Stomach (tissue), 9 donors: ENCODE data around the gene PAK6. TPM values are rescaled to one million over a fixed set of nuclear protein-coding genes. Genes with fewer than 3 reads are reported as not detected.
A peak's percentile ranks its signal among the peaks of the same experiment; 100 is the strongest.

ENCODE experiments used
- DNase-seq, 2 donors: peaks; one replicate each; pipeline versions ENCODE4 v3.0.0 to v3.0.0-alpha.2; 2013 to 2019
- H3K27ac ChIP-seq, 5 donors: fragments of 200-600 bp in 4 of 5; sonication (generic) in 4 of 5; one replicate each; pipeline ENCODE4 v1.5.1; 2013 to 2019; ENCODE audit warnings: mild to moderate bottlenecking in 1 of 5, moderate library complexity in 1 of 5
- H3K27me3 ChIP-seq, 3 donors: fragments of 200-600 bp; sonication (generic); one replicate each; pipeline ENCODE4 v1.5.1; 2017 to 2019; ENCODE audit warnings: mixed run types in 1 of 3
- H3K36me3 ChIP-seq, 4 donors: fragments of 200-600 bp; sonication (generic); 1 replicate in 3 of 4; 2 replicates in 1 of 4; pipeline ENCODE4 v1.5.1; 2016 to 2019
- H3K4me1 ChIP-seq, 4 donors: fragments of 200-600 bp; sonication (generic); one replicate each; pipeline ENCODE4 v1.5.1; 2016 to 2019
- H3K4me3 ChIP-seq, 4 donors: fragments of 200-600 bp; sonication (generic) in 3 of 4; one replicate each; pipeline ENCODE4 v1.5.1; 2016 to 2019; ENCODE audit warnings: mild to moderate bottlenecking in 1 of 4
- H3K9me3 ChIP-seq, 4 donors: fragments of 200-600 bp; sonication (generic); one replicate each; pipeline ENCODE4 v1.5.1; 2016 to 2019
- EP300 ChIP-seq: sonication (generic); formaldehyde crosslinking; IDR thresholded peaks from one replicate; pipeline ENCODE4 v1.6.1; 2017; ENCODE audit warnings: antibody characterized with exemption
- POLR2A ChIP-seq, 4 donors: fragments of 450-650 bp; IDR thresholded peaks; one replicate each; pipeline ENCODE4 v1.6.1; 2016; ENCODE audit warnings: antibody characterized with exemption in 4 of 4, control low read depth in 2 of 4, mild to moderate bottlenecking in 1 of 4, moderate library complexity in 1 of 4
- POLR2AphosphoS5 ChIP-seq, 3 donors: sonication (generic); formaldehyde crosslinking; IDR thresholded peaks; one replicate each; pipeline ENCODE4 v1.6.1; 2016; ENCODE audit warnings: antibody characterized with exemption in 3 of 3
- WGBS, 5 donors: extraction: QIAGEN DNeasy Blood & Tissue Kit in 3 of 5; methylation state at CpG; one replicate each; pipeline versions ENCODE4 v1.1.5 to v1.1.7; 2013 to 2018; 5-methylcytosine and 5-hydroxymethylcytosine counted together
- intact Hi-C: fragments of 100-400 bp; cut with DNase I; formaldehyde crosslinking; loops from one replicate; pipeline ENCODE4 v1.15.1; 2023; ENCODE audit warnings: low total_unique reads
- polyA plus RNA-seq, 3 donors: library from polyadenylated mRNA; stranded (reverse); fragments of 200-250 nt; gene quantifications; one replicate each; pipeline ENCODE4 v1.2.3, GENCODE V29; 2013
- total RNA-seq, 5 donors: library from RNA; depleted of rRNA; stranded (reverse); fragments of >200 nt; gene quantifications; one replicate each; pipeline versions ENCODE4 v1.1.0 to v1.2.3, GENCODE V29; 2014 to 2016
- TF ChIP-seq, protein P1 (sequence below), 7 experiments: fragments of 450-650 bp in 4 of 7; fragments of 200-600 bp in 3 of 7; sonication (generic) in 3 of 7; IDR thresholded peaks; one replicate each; pipeline ENCODE4 v1.5.1; 2016 to 2019; ENCODE audit warnings: antibody characterized with exemption in 7 of 7, control low read depth in 2 of 7, mild to moderate bottlenecking in 1 of 7
- donor health status: healthy with polysubstance abuse.
- donor health status: Bipolar disorder and iron deficiency.
- donor health status: healthy.

PAK6 gene
- total and polyA plus RNA-seq, 8 donors: under 0.01 to 91.9 (median 6.2) TPM

DNA sequence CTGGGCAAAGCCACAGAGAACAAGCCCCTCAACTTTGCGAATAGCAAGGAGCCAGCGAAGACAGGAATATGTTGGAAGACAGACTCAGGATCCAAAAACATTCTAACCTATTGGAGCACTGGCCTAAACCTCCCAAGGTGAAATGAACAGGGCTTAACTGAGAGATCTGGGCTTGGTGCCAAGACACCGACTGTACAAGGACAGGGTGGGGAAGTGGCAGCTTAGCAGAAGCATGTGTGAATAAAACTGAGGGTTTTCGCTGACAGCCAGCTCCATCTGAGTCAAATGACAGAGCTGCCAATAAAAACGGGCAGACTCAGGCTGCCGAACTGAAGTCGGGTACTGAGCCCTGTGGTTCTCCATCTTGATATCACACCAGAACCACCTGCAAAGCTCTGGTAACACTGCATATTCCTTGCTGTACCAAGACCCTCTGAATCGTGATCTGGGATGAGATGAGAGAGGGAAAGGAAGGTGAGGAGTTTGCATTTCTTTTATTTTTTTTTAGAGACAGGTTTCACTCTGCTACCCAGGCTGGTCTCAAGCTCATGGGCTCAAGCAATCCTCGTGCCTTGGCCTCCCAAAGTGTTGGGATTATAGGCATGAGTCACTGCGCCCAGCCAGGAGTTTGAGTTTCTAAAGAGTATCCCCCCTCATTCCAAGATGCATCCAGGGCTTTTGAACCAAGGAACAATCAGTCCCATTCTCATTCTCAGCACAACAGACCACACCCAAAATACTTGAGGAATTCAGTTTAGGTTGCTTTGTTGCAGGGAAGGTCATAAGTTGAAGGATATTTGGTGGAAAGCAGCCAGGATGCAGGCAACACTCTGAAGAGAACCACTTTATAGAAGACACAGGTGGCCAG is 74.9 kb downstream of the PAK6 start:
- Histone ChIP-seq H3K4me1 (peaks cover 0 to 24% (median 15%) of the 10 kb centered on the region in 4 donors), H3K4me3 (no peak overlapping the region), H3K27me3 (peaks cover 0 to 18% (median 0%) of the 10 kb centered on the region in 3 donors), H3K27ac (no peak overlapping the region), H3K36me3 (no peaks in the 10 kb centered on the region), H3K9me3 (no peaks in the 10 kb centered on the region)
- peak; percentile 87 to 89 for DNase-seq
- intact Hi-C loops: no loop called here
- WGBS, 5 donors: 35 to 49% (median 36%) methylated on average over 10 of the region's 10 CpGs
- no peak for TF ChIP-seq POLR2AphosphoS5 (IDR thresholded peaks at IDR 0.05)
- TF ChIP-seq, protein P1, sequence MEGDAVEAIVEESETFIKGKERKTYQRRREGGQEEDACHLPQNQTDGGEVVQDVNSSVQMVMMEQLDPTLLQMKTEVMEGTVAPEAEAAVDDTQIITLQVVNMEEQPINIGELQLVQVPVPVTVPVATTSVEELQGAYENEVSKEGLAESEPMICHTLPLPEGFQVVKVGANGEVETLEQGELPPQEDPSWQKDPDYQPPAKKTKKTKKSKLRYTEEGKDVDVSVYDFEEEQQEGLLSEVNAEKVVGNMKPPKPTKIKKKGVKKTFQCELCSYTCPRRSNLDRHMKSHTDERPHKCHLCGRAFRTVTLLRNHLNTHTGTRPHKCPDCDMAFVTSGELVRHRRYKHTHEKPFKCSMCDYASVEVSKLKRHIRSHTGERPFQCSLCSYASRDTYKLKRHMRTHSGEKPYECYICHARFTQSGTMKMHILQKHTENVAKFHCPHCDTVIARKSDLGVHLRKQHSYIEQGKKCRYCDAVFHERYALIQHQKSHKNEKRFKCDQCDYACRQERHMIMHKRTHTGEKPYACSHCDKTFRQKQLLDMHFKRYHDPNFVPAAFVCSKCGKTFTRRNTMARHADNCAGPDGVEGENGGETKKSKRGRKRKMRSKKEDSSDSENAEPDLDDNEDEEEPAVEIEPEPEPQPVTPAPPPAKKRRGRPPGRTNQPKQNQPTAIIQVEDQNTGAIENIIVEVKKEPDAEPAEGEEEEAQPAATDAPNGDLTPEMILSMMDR (IDR thresholded peaks at IDR 0.05): no peak
- TF ChIP-seq EP300: no peak
- no peak for TF ChIP-seq POLR2A (IDR thresholded peaks at IDR 0.05)

GRCh38 chr15:40314723-40315276 is 75.9 kb downstream of the PAK6 start:
- WGBS, 5 donors: 73 to 95% (median 83%) methylated on average over 4 of the region's 4 CpGs
- peaks cover 0 to 14% (median 8%) of the 10 kb centered on the region in 4 donors for H3K4me1 ChIP-seq
- no peak for TF ChIP-seq EP300
- TF ChIP-seq, protein P1 (IDR thresholded peaks at IDR 0.05): no peak
- no peak for TF ChIP-seq POLR2AphosphoS5 (IDR thresholded peaks at IDR 0.05)
- TF ChIP-seq POLR2A (IDR thresholded peaks at IDR 0.05): no peak
- peaks cover 0 to 18% (median 0%) of the 10 kb centered on the region in 3 donors for H3K27me3 ChIP-seq
- no peaks in the 10 kb centered on the region for H3K36me3 ChIP-seq
- no peak for DNase-seq
- intact Hi-C loops: no loop called here
- H3K27ac ChIP-seq: no peak overlapping the region
- H3K9me3 ChIP-seq: no peaks in the 10 kb centered on the region
- no peak overlapping the region for H3K4me3 ChIP-seq

GRCh38 chr15:40316931-40317330 is 78.1 kb downstream of the PAK6 start:
- Histone ChIP-seq H3K4me1 (peaks cover 0 to 21% (median 12%) of the 10 kb centered on the region in 4 donors), H3K27ac (no peak overlapping the region), H3K9me3 (no peaks in the 10 kb centered on the region), H3K27me3 (peaks cover 0 to 5% (median 0%) of the 10 kb centered on the region in 3 donors), H3K4me3 (no peak overlapping the region), H3K36me3 (no peaks in the 10 kb centered on the region)
- 79 to 95% (median 85%) methylated on average over 3 of the region's 3 CpGs for WGBS, 5 donors
- TF ChIP-seq, protein P1 (IDR thresholded peaks at IDR 0.05): no peak
- TF ChIP-seq EP300 (no peak), POLR2A (IDR thresholded peaks at IDR 0.05) (no peak)
- intact Hi-C loops: no loop called here
- no peak for DNase-seq

DNA sequence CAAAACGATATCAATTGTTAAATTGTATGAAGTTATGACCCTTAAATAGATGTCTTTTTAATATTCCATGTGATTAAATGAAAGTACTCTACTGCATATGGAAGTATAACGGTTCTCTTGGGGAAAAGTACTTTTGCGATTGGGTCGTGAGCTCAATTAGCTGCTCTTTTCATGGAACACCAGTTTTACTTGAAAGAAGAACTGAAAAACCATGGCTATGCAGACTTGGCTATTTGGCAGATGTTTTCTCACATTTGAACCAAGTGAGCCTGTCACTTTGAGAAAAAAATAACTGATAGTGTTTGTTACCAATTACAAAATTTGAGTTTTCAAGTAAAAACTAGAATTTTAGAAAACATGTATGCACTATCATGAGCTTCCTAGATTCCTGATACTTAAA is 78.7 kb downstream of the PAK6 start:
- TF ChIP-seq EP300: no peak
- TF ChIP-seq POLR2A (IDR thresholded peaks at IDR 0.05): no peak
- TF ChIP-seq, protein P1 (IDR thresholded peaks at IDR 0.05): no peak
- no peak for TF ChIP-seq POLR2AphosphoS5 (IDR thresholded peaks at IDR 0.05)
- whole genome bisulfite sequencing, 5 donors: 78 to 84% (median 81%) methylated on average over 4 of the region's 4 CpGs
- Histone ChIP-seq H3K36me3 (no peaks in the 10 kb centered on the region), H3K27me3 (peaks cover 0 to 5% (median 0%) of the 10 kb centered on the region in 3 donors), H3K4me3 (no peak overlapping the region), H3K4me1 (peaks cover 0 to 22% (median 13%) of the 10 kb centered on the region in 4 donors), H3K27ac (no peak overlapping the region), H3K9me3 (no peaks in the 10 kb centered on the region)
- DNase-seq: no peak
- intact Hi-C loops: no loop called here
